B cell (primary cell): Measurements from ENCODE around the gene TECR.

Experiments
- CTCF ChIP-seq: fragments of 200-600 bp; IDR thresholded peaks from one replicate; pipeline ENCODE4 v1.8.0; 2022; ENCODE audit warnings: antibody characterized with exemption, mild to moderate bottlenecking
- EZH2 ChIP-seq: IDR thresholded peaks from 2 replicates; pipeline ENCODE4 v1.6.1; 2012; ENCODE audit warnings: borderline replicate concordance, low read depth, mild to moderate bottlenecking, moderate library complexity, low read length; ENCODE audit not compliant: insufficient read depth, poor library complexity, severe bottlenecking

DNA sequence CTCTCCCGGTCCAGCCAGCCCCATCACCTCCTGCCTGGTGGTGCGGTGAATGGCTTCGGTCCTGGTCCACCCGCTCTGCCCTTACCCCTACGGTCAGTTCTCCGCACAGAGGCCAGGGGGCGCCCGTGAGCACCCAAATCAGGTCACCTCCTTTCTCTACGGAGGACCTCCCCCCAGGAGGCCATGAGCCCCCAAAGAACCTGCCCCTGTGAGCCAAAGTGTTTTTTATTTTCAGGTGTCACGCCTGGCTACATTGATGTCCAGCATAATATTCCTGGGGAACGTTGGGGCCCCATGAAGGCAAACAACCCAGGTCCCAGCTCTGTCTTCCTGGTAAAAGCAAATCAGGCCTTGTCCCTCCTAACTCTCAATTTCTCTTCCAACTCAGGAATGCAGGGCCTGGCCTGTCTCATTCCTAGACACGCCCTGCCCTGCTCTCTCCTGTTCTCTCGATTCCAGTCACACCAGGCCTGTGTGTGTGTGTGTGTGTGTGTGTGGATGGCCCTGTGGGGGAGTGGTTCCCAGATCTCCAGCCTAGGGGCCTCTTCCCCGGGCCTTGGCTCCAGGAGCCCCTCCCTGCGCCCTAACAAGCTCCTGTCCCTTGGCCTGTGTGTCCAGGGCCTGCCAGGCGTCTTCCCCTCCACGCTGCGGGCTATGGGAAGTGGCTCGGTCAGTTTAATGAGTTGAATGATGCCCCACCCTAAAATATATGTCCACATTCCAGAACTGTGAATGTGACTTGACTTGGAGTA lies 23.7 kb upstream of the TECR start:
- TF ChIP-seq EZH2 (no peak), CTCF (peak; percentile 78)
